GM19043 (cell line): ENCODE measurements around the gene ART3.

Experiments
- ATAC-seq: cut with Tn5 transposase; IDR thresholded peaks from one replicate; pipeline ENCODE4 v1.9.1; 2021; ENCODE audit warnings: low read depth; ENCODE audit not compliant: unreplicated experiment

The ART3 gene

GRCh38 chr4:76067652-76068286, 6.7 kb upstream of the ART3 start:
- ATAC-seq: peak; percentile 83

GRCh38 chr4:76072760-76073159, 1.7 kb upstream of the ART3 start:
- no peak for ATAC-seq

- no peak for ATAC-seq
These were observed 588 bp downstream of the ART3 start for GRCh38 chr4:76074993-76075600.

- no peak for ATAC-seq
These were observed 3.6 kb downstream of the ART3 start for GRCh38 chr4:76078033-76078613.

- no peak for ATAC-seq
These were observed 9.0 kb downstream of the ART3 start for GRCh38 chr4:76083386-76083988.

GRCh38 chr4:76084542-76084941, 10.0 kb downstream of the ART3 start:
- no peak for ATAC-seq

GRCh38 chr4:76087007-76087769, 12.7 kb downstream of the ART3 start:
- ATAC-seq: no peak

GRCh38 chr4:76088719-76089118, 14.2 kb downstream of the ART3 start:
- ATAC-seq: no peak

GRCh38 chr4:76090241-76090691, 15.8 kb downstream of the ART3 start:
- no peak for ATAC-seq

GRCh38 chr4:76091052-76091451, 16.5 kb downstream of the ART3 start:
- ATAC-seq: no peak

GRCh38 chr4:76095568-76095967, 21.1 kb downstream of the ART3 start:
- no peak for ATAC-seq

- no peak for ATAC-seq
These were observed 21.6 kb downstream of the ART3 start for GRCh38 chr4:76096076-76096475.

- no peak for ATAC-seq
These were observed 31.1 kb downstream of the ART3 start for GRCh38 chr4:76105652-76106051.

- ATAC-seq: no peak
These were observed 31.9 kb downstream of the ART3 start for GRCh38 chr4:76106442-76106841.

GRCh38 chr4:76108467-76109181, 34.1 kb downstream of the ART3 start:
- ATAC-seq: no peak

- no peak for ATAC-seq
These were observed 42.3 kb downstream of the ART3 start for GRCh38 chr4:76116821-76117220.

GRCh38 chr4:76117536-76117935, 43.0 kb downstream of the ART3 start:
- ATAC-seq: no peak

- ATAC-seq: no peak
These were observed 45.7 kb downstream of the ART3 start for GRCh38 chr4:76120199-76120598.

GRCh38 chr4:76125816-76126215, 51.3 kb downstream of the ART3 start:
- no peak for ATAC-seq

GRCh38 chr4:76127754-76128153, 53.2 kb downstream of the ART3 start:
- no peak for ATAC-seq
